Fibroblast of skin of left quadriceps (primary cell): ENCODE results near the gene SPOCK1.

Experiments used
- DNase-seq, 2 experiments: peaks; one replicate each; pipeline ENCODE4 v3.0.0-alpha.2; 2013; ENCODE audit warnings: low read depth in 2 of 2

SPOCK1 gene

DNA sequence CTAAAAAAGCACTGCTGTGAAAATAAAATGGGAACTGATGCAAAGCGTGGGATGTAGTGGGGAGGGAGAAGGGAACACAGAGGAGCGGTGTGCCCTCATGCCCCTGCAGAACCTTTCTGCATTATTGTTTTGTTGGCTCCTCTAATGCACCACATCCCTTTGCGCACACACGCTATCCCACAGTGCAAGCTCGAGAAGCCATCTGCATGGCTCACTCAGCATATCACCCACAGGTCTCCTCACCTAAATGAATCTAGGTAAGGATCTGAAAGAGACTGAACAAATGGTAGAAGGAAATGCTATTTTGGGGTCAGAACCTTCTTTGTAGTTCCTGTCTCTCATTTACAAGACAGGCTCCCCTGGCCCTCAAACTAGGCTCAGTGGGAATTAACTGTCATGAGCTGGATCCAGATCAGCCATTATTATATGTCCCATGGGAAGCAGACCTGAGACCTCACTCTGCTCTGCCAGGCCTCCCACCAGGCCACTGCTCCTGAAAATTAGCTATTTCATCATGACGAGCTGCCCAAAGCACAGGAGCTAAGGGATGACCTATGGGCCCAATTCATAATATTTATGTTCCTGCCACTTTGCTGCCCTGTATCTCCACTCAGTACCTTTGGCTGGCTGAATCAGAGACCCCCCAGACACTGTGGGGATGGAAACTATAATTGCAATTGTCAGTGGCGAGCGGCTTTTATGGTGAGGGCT is 169.4 kb downstream of the SPOCK1 start:
- DNase-seq: no peak

DNA sequence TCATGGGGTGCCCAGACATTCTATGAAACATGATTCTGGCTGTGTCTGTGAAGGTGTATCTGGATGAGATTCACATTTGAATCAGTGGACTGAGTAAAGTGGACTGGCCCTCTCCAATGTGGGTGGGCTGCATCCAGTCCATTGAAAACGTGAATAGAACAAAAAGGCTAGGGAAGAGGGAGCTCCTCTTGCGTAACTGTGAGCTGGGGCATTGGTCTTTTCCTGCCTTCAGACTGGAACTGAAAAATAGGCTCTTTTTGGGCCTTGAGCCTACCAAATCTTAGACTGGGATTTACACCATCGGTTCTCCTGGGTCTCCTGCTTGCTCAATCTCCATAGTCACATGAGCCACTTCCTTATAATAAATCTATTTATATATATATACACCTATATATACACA is 170.1 kb downstream of the SPOCK1 start:
- DNase-seq: no peak

DNA sequence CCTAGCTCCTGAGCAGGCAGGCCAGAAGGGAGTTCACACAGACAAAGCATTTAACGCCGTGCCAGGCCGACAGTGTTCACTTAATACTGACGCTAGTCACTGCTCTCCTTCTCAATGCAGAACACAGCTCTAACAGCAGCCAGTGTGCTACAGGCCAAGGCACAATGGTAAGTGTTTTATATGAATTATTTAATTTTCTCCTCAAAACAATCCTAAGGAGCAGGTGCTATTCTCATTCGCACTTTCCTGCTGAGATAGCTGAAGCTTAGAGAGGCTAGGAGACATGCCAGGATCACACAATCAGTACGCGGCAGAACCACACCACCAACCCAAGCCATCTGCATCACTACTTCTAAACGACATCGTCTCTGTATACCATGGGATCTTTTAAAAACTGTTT is 170.7 kb downstream of the SPOCK1 start:
- DNase-seq: no peak

DNA sequence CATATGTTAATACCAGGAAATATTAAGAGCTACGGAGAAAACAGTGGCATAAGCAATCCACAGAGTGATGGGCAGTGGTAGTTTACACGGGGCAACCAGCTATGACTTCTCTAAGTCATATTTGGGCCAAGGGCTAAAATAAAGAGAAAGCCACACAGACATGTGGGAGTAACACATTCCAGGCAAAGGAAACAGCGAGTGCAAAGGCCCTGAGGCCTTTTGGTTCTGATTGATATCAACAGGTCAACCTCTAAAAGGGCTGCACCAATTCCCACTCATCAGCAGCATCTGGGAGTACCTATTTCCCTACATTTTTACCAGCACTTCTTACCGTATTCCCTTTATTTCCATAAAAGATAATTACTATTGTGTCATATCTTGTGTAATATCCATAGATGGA is 173.4 kb downstream of the SPOCK1 start:
- DNase-seq: no peak

DNA sequence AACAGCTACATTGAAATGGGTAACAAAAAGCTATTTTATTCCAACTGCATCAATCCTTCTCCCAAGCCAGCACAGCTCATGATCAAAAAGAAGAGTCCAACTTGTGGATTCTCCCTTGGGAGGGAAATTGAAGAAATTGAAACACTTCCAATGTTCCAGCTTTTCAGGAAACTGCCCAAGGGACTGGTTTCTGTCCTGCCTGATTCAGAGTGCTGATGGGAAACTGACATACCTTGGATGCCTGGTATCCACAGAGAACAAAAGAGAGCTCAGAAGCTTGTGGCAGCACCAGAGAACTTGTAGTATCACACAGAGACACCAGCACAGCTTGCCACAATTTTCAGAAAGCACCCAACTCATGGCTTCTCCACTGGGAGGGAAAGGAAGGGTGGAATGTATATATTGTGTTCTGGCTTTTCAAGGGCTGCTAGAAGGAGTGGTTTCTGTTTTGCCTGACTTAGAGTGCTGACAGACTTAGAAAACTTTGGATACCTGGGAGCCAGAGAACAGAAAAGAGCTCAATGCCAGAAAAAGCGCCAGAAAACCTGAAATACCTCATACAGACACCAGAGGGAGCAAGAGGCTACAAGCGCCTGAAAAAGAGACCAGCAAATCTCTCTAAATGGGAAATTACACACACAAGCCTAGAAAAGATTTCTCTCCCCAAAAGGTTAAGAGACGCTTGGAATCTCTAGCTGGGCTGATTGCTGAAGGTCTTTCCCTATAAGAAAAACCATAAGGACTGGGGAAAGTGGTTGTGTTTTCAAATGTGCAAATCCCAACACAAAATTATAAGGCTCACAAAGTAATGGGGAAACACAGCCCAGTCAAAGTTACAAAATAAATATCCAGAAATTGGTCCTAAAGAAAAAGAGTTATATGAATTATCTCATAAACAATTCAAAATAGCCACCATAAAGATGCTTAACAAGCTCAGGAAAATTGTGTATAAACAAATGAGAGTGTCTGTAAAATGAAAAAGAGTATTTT is 178.8 kb downstream of the SPOCK1 start:
- DNase-seq: peak; percentile 31 to 43

DNA sequence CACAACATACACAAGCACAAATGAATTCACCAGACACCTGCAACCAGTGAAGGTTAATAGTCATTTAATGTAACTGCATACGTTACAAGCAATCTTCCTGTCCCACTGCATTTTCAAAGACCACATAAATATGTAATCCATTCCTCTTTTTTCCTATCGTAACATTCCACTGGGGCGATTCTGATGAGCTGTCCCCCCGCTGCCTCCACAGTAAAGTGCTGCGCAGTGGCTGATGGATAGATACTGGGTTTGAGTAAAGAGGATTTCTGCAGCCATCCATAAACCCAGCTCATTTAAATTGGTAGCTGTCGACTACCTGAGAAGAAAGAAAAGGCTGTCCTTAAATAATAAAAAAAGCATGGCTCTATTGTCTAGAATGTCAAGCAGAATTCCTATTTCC is 181.1 kb downstream of the SPOCK1 start:
- DNase-seq: no peak

DNA sequence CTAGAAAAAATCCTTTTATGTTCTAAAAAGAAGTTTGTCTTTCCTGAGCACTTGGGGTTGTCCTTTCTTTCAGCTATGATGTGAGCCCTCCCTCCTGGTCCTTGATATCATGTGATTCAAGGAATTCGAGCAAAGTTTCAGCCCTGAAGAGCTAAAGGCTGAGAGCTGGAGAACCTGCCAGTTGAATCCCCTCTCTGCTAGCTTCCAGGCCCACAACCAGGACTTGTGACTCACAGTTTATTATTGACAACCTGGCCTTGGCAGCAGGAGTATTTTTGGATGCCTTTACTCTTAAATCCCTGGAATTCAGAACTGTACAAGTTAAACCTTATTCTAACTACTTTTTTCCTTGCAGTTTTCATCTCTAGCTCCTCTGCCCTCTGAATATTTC is 182.8 kb downstream of the SPOCK1 start:
- no peak for DNase-seq

DNA sequence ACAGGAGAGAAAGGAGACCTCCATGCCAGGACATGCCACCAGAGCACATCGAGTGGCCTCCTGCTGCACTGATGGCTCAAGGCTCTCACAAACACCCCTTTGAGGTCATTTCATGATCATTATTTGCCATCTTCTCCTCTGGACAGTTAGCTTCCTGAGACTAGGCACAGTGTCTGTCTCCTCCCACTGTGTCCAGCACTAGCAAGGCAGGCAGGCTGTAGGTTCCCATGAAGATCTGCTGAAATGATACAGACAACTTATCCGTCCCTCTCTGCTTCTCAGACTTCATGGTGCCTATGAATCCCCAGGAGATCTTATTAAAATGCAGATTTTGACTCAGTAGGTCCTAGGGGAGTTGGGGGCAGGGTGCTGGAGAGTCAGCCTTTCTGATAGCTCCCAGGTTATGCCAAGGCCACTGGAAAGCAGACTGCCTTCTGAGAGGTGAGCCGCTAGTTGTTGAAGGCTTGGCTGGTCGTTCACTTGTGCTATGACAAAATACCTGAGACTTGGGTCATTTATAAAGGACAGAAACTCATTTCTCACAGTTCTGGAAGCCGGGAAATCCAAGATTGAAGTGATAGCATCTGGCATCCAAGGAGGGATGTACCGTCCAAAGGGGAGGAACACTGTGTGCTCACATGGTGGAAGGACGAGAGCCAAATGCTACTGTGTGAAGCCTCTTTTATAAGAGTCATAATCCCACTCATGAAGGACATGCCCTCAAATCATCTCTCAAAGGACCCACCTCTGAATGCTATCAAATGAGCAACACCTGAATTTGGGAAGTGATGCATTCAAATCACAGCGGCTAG is 183.4 kb downstream of the SPOCK1 start:
- DNase-seq: no peak

DNA sequence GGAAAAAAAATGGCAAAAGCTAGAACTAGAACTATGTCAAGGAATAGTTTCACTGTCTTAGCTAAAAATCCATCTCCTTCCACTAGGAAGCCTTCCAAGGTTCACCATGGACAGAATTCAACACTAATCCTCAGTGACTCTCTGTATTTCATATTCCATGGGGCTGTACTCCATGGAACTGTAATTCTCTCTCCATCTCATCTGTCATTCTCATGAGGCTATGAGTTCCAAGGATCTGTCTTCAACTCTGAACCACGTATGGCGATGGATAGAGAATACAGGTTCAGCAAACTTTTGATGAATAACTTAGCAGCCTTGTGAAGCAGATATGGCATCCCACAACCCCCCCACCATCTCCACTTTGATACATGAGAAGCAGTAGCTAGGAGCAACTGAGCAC is 184.0 kb downstream of the SPOCK1 start:
- no peak for DNase-seq

DNA sequence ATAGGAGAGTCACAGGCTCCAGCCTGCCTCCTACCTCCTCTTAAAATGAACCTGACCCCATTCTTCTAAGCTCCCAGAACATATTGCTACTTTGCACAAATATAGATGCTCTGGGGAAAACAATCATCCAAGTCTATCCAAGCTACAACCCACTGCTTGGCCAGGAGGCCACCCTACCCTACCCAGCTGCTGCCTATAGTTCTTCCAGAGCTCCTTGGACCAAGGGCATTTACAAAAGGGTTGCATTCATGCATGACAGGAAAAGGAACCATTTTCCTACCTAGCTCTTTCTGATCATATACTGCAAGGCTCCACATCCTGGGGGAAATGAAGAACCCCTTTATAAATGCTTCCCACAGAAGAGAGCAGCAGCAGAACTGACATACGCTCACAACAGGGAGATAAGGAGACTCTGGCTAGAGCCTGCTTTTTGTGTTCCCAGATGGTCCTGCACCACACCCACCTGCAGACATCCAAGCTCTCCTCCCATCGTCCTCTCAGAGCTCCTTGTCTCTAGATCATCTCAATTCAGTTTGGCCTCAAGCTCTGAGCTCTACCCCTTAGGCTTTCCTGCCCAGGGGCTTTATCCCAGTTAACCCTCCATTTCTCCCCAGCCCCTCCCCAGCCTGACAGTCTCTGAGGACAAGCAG is 185.5 kb downstream of the SPOCK1 start:
- no peak for DNase-seq

DNA sequence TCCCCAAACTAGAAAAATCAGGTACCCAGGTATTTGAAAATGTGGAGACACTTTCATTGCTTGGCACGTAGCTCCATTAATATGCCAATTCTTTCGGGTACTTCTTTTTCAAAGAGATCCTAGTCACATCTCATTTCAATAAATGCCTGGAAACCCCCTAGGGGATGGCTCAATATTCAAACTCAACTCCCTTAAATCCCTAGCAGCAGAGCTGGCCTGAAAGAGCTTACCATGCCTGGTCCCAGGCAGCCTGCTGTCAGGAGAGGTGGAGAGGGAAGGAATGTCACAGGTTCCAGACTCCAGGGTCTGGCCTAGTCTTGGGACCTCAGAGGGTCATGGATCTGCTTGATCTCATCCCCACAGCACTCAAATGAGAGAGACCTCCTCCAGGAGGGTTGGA is 187.1 kb downstream of the SPOCK1 start:
- DNase-seq: no peak

DNA sequence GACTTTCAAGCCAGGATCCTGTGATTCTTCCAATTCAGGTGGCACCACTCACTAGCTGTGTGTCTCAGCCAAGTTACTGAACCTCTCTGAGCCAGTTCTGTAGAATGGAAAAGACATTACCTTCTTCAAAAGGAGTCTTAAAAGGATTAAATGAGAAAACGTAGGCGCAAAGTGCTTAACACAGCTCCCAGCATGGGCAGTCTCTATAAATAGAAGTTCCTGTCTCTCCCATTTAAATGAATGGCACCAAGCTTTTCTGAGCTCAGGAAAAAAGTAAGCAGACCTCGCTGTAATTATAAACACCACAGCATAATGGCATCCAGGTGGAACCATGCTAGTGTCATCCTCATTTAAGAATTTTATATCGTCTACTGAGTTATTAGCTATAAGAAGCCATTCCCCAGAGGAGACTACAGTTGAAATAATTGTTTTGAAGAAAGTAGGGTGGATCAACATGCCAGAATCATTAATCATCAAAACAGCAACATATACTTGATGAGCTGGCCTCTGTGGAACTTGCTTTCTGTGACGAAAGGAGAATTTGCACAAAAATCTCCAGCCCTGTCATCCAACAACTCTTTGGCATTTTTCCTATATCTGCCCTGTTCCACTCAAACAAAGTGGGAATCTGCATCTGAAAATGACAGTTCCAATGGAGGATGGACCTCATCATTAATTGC is 188.9 kb downstream of the SPOCK1 start:
- DNase-seq: peak; percentile 91 to 92

DNA sequence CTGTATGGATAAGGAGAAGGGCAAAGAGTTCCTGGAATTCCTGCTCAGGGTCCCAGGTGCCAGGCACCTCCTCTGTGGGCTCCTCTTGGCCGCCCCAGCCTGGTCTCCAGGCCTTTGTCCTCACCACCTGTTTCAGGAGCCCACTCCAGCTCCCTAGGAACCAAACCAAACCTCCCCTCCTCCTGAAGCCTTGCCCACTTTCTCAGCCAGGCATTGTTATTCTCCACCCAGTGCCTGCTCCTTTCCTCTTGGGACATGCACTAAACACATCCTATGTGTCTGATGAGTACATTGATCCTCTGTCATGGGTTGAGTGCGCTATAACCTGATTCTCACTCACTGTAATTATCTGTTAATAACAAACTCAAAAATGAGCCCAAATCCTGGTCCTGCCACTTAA is 189.8 kb downstream of the SPOCK1 start:
- no peak for DNase-seq

DNA sequence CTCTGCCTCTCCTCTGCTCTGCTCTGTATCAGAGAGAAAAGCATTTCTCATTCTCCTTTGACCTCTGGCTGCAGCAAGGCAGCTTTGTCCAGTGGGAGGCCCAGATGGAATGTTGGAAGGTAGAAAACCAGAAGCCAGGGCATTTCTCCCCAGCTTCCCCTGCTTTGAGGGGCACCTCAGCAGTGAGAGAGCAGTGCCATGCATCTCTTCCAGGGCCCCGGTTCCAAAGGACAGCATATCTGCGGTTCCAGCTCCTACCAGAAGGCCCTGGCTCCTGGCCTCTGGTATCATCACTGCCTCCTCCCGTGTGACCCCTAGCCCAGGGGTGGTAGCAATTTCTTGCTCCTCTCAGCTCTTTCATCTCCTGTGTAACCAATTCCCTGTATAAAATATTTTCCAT is 190.8 kb downstream of the SPOCK1 start:
- no peak for DNase-seq

DNA sequence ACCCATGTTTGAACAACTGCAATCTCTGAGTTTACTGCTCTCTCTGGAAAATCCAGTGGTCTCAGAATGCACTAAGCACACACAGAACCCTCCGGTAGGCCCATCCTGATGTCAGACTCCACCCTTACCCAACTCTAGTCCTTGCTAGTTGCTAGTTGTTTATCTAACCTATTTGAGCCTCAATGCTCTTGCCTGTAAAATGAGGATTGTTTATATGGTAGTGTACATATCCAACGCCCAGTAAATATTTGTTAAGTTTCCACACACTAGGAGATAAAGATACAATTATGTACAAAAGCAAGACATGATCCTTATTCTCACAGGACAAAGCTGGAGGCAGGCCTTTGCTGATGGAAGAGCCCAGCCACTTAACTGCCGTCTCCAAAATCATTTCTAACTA is 192.2 kb downstream of the SPOCK1 start:
- no peak for DNase-seq

DNA sequence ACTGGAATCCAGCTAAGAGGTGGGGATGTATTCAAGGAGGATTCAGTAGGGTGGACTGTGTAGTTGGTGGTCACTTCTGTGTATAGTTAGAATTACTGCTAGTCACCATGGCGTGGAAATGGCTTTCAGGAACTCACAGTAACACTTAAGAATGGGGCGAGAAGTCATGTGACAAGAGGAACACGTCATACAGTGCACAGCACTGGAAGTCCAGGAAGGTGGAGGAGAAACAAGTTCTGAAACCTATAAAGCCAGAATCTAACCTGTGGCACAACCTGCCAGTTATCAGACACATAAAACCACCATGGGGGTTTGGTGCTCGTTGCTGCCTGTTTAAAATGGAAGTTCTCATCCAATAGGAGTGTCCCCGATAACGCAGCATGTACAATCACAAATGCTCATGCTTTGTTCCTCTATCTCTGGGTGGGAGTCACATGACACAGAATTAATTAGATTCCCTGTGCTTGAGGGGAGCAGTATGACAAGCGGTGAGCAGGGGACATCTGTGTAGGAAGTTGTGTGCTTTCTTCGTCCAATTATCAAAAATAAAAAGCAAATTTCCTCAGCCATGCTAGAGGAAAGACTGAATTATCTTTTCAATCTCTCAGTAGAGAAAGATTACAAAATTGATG is 193.0 kb downstream of the SPOCK1 start:
- DNase-seq: no peak

DNA sequence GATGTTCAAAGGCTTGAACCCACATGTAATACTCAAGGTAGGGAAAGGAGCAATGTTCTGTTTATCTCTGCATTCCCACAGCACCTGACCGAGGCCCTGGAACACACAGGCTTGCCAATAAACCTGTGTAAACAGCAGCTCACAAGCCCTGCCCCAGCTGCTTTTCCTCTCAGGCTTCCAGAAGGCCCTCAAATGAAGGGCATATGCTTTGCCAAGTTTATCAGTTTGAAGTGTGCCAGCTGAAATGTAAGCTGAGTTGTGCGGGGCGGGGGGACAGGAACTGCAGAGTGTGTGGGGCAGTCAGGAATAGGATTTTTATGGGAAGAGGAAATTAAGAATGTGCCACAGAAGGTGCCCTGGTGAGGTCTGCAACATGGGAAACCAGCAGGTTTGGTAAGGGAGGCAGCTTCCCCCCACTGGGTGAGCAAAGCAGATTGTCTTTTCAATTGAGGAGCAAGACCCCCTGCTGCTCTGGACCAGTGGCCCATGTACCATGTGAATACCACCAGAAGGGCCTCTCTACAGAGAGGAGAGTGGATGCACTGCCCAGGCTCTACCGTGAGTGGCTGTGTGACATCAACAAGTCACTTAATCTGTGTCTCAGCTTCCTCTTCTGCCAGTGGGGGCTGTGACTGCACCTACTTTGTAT is 194.8 kb downstream of the SPOCK1 start:
- no peak for DNase-seq

DNA sequence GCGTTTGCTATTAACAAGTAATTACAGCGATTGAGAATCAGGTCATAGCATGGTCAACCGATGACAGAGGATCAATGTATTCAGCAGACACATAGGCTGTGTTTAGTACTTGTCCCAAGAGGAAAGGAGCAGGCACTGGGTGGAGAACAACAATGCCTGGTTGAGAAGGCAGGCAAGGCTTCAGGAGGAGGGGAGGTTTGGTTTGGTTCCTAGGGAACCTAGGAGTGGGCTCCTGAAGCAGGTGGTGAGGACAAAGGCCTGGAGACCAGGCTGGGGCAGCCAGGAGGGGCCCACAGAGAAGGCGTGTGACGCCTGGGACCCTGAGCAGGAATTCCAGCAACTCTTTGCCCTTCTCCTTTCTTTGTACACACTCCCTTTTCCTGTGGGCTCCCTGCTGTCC is 195.6 kb downstream of the SPOCK1 start:
- no peak for DNase-seq

DNA sequence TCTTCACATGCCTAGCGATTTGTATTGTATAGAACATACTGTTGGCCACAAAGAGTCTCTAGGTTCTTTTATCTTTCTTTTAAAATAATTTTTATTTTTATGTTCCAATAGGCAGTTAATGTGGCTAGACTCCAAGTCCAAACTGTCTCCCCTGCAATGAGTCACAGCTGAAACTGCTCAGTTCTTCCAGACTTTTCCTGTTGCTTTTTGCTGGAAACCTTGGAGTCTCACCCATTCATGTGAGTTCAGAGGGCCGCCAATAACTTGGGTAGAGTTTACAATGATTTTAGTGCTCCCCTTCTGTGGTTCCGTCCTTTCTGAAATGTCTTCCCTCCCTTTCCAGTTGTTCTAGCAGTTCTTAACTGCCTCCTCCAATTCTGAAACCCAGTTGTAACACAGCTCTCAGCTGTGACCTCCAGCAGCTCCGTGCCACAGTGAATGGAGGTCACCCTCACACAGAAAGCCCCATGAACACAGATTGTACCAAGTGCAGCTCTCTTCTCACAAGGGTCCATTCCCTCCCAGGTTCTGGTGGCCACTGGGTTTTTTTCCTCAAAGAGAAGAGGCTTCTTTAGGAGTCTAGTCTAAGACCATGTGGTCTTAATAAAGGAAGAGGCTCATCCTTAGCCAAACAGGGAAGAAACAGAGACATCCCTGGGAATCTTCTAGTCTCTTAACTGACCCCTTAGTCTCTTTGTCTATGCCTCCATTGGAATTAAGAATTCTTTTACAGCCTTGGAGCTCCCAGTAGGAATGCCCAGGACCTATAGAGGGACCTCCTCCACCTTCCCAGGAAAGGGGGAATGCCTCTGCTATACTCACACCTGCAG is 198.5 kb downstream of the SPOCK1 start:
- peak; percentile 42 to 48 for DNase-seq
